Mesendoderm (in vitro differentiated cells): ENCODE measurements around the gene WFIKKN1.

Experiments
- DNase-seq: peaks from one replicate; pipeline ENCODE4 v3.0.0; 2013
- H2AK5ac ChIP-seq: 2 replicates; pipeline ENCODE4 v1.6.1; 2013; ENCODE audit warnings: low read length, inconsistent platforms
- H2BK120ac ChIP-seq: 2 replicates; pipeline ENCODE4 v1.6.1; 2013; ENCODE audit warnings: low read depth, mild to moderate bottlenecking, low read length, moderate library complexity, mixed read lengths
- H2BK15ac ChIP-seq: replicated peaks from 2 replicates; pipeline ENCODE4 v1.6.1; 2013; ENCODE audit warnings: low read depth, mild to moderate bottlenecking, moderate library complexity
- H2BK5ac ChIP-seq: 2 replicates; pipeline ENCODE4 v1.6.1; 2013; ENCODE audit warnings: low read length, inconsistent platforms
- H3K18ac ChIP-seq: 2 replicates; pipeline ENCODE4 v1.6.1; 2013; ENCODE audit warnings: mild to moderate bottlenecking, low read length, mixed read lengths
- H3K23ac ChIP-seq: one replicate; pipeline ENCODE4 v1.6.1; 2013; ENCODE audit warnings: low read length
- H3K27ac ChIP-seq: 2 replicates; pipeline ENCODE4 v1.5.1; 2013; ENCODE audit warnings: low read depth, mild to moderate bottlenecking, inconsistent platforms, low read length, moderate library complexity
- H3K27me3 ChIP-seq: 2 replicates; pipeline ENCODE4 v1.6.1; 2013; ENCODE audit warnings: low read length, control low read depth, mild to moderate bottlenecking, inconsistent platforms; ENCODE audit not compliant: insufficient read depth, poor library complexity
- H3K36me3 ChIP-seq: 2 replicates; pipeline ENCODE4 v1.6.1; 2013; ENCODE audit warnings: low read length, inconsistent platforms; ENCODE audit not compliant: control insufficient read depth, insufficient read depth
- H3K4ac ChIP-seq: one replicate; pipeline ENCODE4 v1.6.1; 2013; ENCODE audit warnings: low read depth, mild to moderate bottlenecking, low read length, moderate library complexity
- H3K4me1 ChIP-seq: 2 replicates; pipeline ENCODE4 v1.6.1; 2013; ENCODE audit warnings: low read depth, low read length, inconsistent platforms; ENCODE audit not compliant: control insufficient read depth
- H3K4me2 ChIP-seq: 2 replicates; pipeline ENCODE4 v1.6.1; 2013; ENCODE audit warnings: low read length
- H3K4me3 ChIP-seq: 2 replicates; pipeline ENCODE4 v1.5.1; 2013; ENCODE audit warnings: mild to moderate bottlenecking, low read length
- H3K56ac ChIP-seq: one replicate; pipeline ENCODE4 v1.6.1; 2013; ENCODE audit warnings: low read length
- H3K79me1 ChIP-seq: 2 replicates; pipeline ENCODE4 v1.6.1; 2013; ENCODE audit warnings: low read length, inconsistent platforms
- H3K79me2 ChIP-seq: 2 replicates; pipeline ENCODE4 v1.6.1; 2013; ENCODE audit warnings: mild to moderate bottlenecking, low read length; ENCODE audit not compliant: control insufficient read depth, insufficient read depth
- H3K9ac ChIP-seq: 2 replicates; pipeline ENCODE4 v1.6.1; 2013; ENCODE audit warnings: low read length, inconsistent platforms
- H4K5ac ChIP-seq: one replicate; pipeline ENCODE4 v1.6.1; 2013; ENCODE audit warnings: low read length
- H4K8ac ChIP-seq: one replicate; pipeline ENCODE4 v1.6.1; 2013; ENCODE audit warnings: low read depth, mild to moderate bottlenecking, control low read depth, low read length, moderate library complexity
- WGBS: extraction: QIAGEN DNeasy Blood & Tissue Kit; methylation state at CpG from one replicate; pipeline ENCODE4 v1.1.7; 2013; ENCODE audit warnings: low lambda C conversion rate, missing lambda C conversion rate; ENCODE audit not compliant: insufficient coverage; ENCODE audit errors: extremely low coverage; 5-methylcytosine and 5-hydroxymethylcytosine counted together

Gene WFIKKN1

GRCh38 chr16:678858-679813, 48.4 kb downstream of the WFIKKN1 start:
- no peaks in the 10 kb centered on the region for H3K27me3 ChIP-seq
- H2BK120ac ChIP-seq, result no peak overlapping the region
- no CpG with 5 or more reads among the region's 52 CpGs for WGBS
- peak overlapping the region; percentile 59 for H3K27ac ChIP-seq
- peak overlapping the region; percentile 83 for H3K4me2 ChIP-seq
- H2AK5ac ChIP-seq, result no peak overlapping the region
- H3K4me3 ChIP-seq, result peak overlapping the region; percentile 26
- no peak overlapping the region for H2BK15ac ChIP-seq
- H3K9ac ChIP-seq, result peak overlapping the region; percentile 78
- peak; percentile 86 for DNase-seq
- H3K79me1 ChIP-seq, result peaks cover 15% of the 10 kb centered on the region
- peaks cover 13% of the 10 kb centered on the region for H3K36me3 ChIP-seq
- H3K23ac ChIP-seq, result no peak overlapping the region
- peaks cover 5% of the 10 kb centered on the region for H3K4me1 ChIP-seq
- no peak overlapping the region for H4K8ac ChIP-seq
- H3K4ac ChIP-seq, result no peak overlapping the region
- H2BK5ac ChIP-seq, result no peak overlapping the region
- peaks cover 18% of the 10 kb centered on the region for H3K79me2 ChIP-seq
- no peak overlapping the region for H3K18ac ChIP-seq
- peak overlapping the region; percentile 90 for H3K56ac ChIP-seq
- no peak overlapping the region for H4K5ac ChIP-seq

- WGBS, result no CpG with 5 or more reads among the region's 91 CpGs
- H4K8ac ChIP-seq, result no peak within 1 kb of the TSS
Observed at GRCh38 chr16:679814-680624, 49.2 kb downstream of the WFIKKN1 start, which contains the start of gene STUB1. Gene STUB1 (plus strand): TSS chr16:680410. CDS start chr16:680526, 116 bp downstream.

GRCh38 chr16:680625-680945, 49.8 kb downstream of the WFIKKN1 start:
- Histone ChIP-seq H3K9ac (peak overlapping the region; percentile 94), H2AK5ac (no peak overlapping the region), H3K79me1 (peaks cover 15% of the 10 kb centered on the region), H2BK120ac (no peak overlapping the region), H2BK5ac (no peak overlapping the region), H3K4me2 (peak overlapping the region; percentile 94), H3K4ac (peak overlapping the region; percentile 59), H3K4me1 (no peaks in the 10 kb centered on the region), H3K36me3 (peaks cover 13% of the 10 kb centered on the region), H4K5ac (no peak overlapping the region), H2BK15ac (no peak overlapping the region), H3K4me3 (peak overlapping the region; percentile 91), H3K27ac (peak overlapping the region; percentile 53), H3K23ac (peak overlapping the region; percentile 66), H3K27me3 (no peaks in the 10 kb centered on the region), H4K8ac (no peak overlapping the region), H3K18ac (peak overlapping the region; percentile 43), H3K79me2 (peaks cover 18% of the 10 kb centered on the region), H3K56ac (peak overlapping the region; percentile 92)
- DNase-seq, result no peak
- WGBS, result no CpG with 5 or more reads among the region's 38 CpGs

More at GRCh38 chr16:679814-680624, 49.2 kb downstream of the WFIKKN1 start, which contains the start of gene STUB1:
- peak within 1 kb of the TSS; percentile 94 for H3K9ac ChIP-seq
- peak within 1 kb of the TSS; percentile 66 for H3K23ac ChIP-seq
- H3K4me3 ChIP-seq, result peak within 1 kb of the TSS; percentile 91
- peaks cover 13% of the 10 kb centered on the region for H3K36me3 ChIP-seq
- H3K18ac ChIP-seq, result peak within 1 kb of the TSS; percentile 43
- no peak within 1 kb of the TSS for H2BK15ac ChIP-seq
- no peak within 1 kb of the TSS for H2BK120ac ChIP-seq
- peak within 1 kb of the TSS; percentile 92 for H3K56ac ChIP-seq
- peaks cover 18% of the 10 kb centered on the region for H3K79me2 ChIP-seq
- H3K79me1 ChIP-seq, result peaks cover 15% of the 10 kb centered on the region
- peak within 1 kb of the TSS; percentile 59 for H3K27ac ChIP-seq
- H3K4me1 ChIP-seq, result peaks cover 2% of the 10 kb centered on the region
- H4K5ac ChIP-seq, result no peak within 1 kb of the TSS
- H3K27me3 ChIP-seq, result no peaks in the 10 kb centered on the region
- peak within 1 kb of the TSS; percentile 94 for H3K4me2 ChIP-seq
- H2AK5ac ChIP-seq, result no peak within 1 kb of the TSS
- H3K4ac ChIP-seq, result peak within 1 kb of the TSS; percentile 59
- peak; percentile 94 for DNase-seq
- H2BK5ac ChIP-seq, result no peak within 1 kb of the TSS

GRCh38 chr16:680967-681745, 50.4 kb downstream of the WFIKKN1 start:
- Histone ChIP-seq H2BK5ac (no peak overlapping the region), H3K36me3 (peaks cover 13% of the 10 kb centered on the region), H3K4me1 (no peaks in the 10 kb centered on the region), H4K5ac (no peak overlapping the region), H3K23ac (no peak overlapping the region), H2BK15ac (no peak overlapping the region), H3K4me3 (peak overlapping the region; percentile 91), H3K56ac (peak overlapping the region; percentile 92), H3K27ac (no peak overlapping the region), H2AK5ac (no peak overlapping the region), H3K79me2 (peaks cover 18% of the 10 kb centered on the region), H3K4ac (no peak overlapping the region), H2BK120ac (no peak overlapping the region), H4K8ac (no peak overlapping the region), H3K27me3 (no peaks in the 10 kb centered on the region), H3K4me2 (peak overlapping the region; percentile 94), H3K9ac (peak overlapping the region; percentile 94), H3K18ac (no peak overlapping the region), H3K79me1 (peaks cover 15% of the 10 kb centered on the region)
- no CpG with 5 or more reads among the region's 44 CpGs for WGBS
- DNase-seq, result no peak

GRCh38 chr16:681746-682427, 51.1 kb downstream of the WFIKKN1 start:
- H3K36me3 ChIP-seq, result peaks cover 13% of the 10 kb centered on the region
- no peaks in the 10 kb centered on the region for H3K27me3 ChIP-seq
- no peak overlapping the region for H4K5ac ChIP-seq
- H3K18ac ChIP-seq, result no peak overlapping the region
- H3K27ac ChIP-seq, result no peak overlapping the region
- H3K56ac ChIP-seq, result no peak overlapping the region
- H2BK5ac ChIP-seq, result no peak overlapping the region
- no peak overlapping the region for H2BK120ac ChIP-seq
- H3K79me2 ChIP-seq, result peaks cover 18% of the 10 kb centered on the region
- H3K4me1 ChIP-seq, result no peaks in the 10 kb centered on the region
- H4K8ac ChIP-seq, result no peak overlapping the region
- no peak overlapping the region for H3K4me2 ChIP-seq
- H2BK15ac ChIP-seq, result no peak overlapping the region
- H3K79me1 ChIP-seq, result peaks cover 15% of the 10 kb centered on the region
- no peak for DNase-seq
- no CpG with 5 or more reads among the region's 28 CpGs for WGBS
- no peak overlapping the region for H3K23ac ChIP-seq
- no peak overlapping the region for H3K4me3 ChIP-seq
- H3K4ac ChIP-seq, result no peak overlapping the region
- no peak overlapping the region for H2AK5ac ChIP-seq
- H3K9ac ChIP-seq, result no peak overlapping the region
